Activated CD8-positive, alpha-beta T cell treated with anti-CD3 and anti-CD28 coated beads for 36 hours (primary cell): Measurements from ENCODE around the gene ELP2. TPM values are rescaled to one million over a fixed set of nuclear protein-coding genes. Genes with fewer than 3 reads are reported as not detected.
"Not testable (repeated sequence)": the region's sequence is repeated elsewhere in the genome, so short reads cannot be mapped to it uniquely, and the experiment has no call there.

Experiments
- ATAC-seq: fragments of 200-7000 bp; cut with Tn5 transposase; one replicate; pipeline ENCODE4 v1.10.0; 2021; ENCODE audit warnings: mild to moderate bottlenecking, moderate library complexity
- CTCF ChIA-PET: fragments of 350-600 bp; sonication (Branson Sonifier 250); formaldehyde crosslinking; loops from one replicate; lab custom pipeline; 2021; ENCODE audit warnings: antibody characterized with exemption; lab: Charles Lee
- POLR2A ChIA-PET: fragments of 350-600 bp; sonication (Branson Sonifier 250); formaldehyde crosslinking; loops from one replicate; lab custom pipeline; 2021; ENCODE audit warnings: antibody characterized with exemption; lab: Charles Lee
- DNase-seq: peaks from one replicate; pipeline ENCODE4 v3.0.0-alpha.2; 2020
- H3K27ac Mint-ChIP-seq: one replicate; pipeline ENCODE4 v1.8.0; 2021; ENCODE audit warnings: mild to moderate bottlenecking, mixed read lengths
- H3K27me3 Mint-ChIP-seq: one replicate; pipeline ENCODE4 v1.8.0; 2021; ENCODE audit warnings: mixed read lengths
- H3K36me3 Mint-ChIP-seq: one replicate; pipeline ENCODE4 v1.8.0; 2021; ENCODE audit warnings: low read depth, mixed read lengths
- H3K4me1 Mint-ChIP-seq: one replicate; pipeline ENCODE4 v1.8.0; 2021; ENCODE audit warnings: low read depth, mixed read lengths
- H3K4me3 Mint-ChIP-seq: one replicate; pipeline ENCODE4 v1.8.0; 2021; ENCODE audit warnings: mild to moderate bottlenecking, moderate library complexity, mixed read lengths
- H3K9me3 Mint-ChIP-seq: one replicate; pipeline ENCODE4 v1.8.0; 2021; ENCODE audit warnings: mixed read lengths
- intact Hi-C: fragments of 100-400 bp; cut with micrococcal nuclease; formaldehyde crosslinking; loops from one replicate; pipeline ENCODE4 v1.10.0; 2022
- total RNA-seq, 2 experiments: library from RNA; stranded (reverse); gene quantifications; one replicate each; pipeline ENCODE4 v1.2.3, GENCODE V29; 2021
- TF ChIP-seq, protein P1 (sequence below): fragments of 200-600 bp; IDR thresholded peaks from one replicate; pipeline ENCODE4 v1.8.0; 2022; ENCODE audit warnings: antibody characterized with exemption, mild to moderate bottlenecking

ELP2 gene
- total RNA-seq, 2 experiments from 2014 or later: 98.8 to 105 TPM

DNA sequence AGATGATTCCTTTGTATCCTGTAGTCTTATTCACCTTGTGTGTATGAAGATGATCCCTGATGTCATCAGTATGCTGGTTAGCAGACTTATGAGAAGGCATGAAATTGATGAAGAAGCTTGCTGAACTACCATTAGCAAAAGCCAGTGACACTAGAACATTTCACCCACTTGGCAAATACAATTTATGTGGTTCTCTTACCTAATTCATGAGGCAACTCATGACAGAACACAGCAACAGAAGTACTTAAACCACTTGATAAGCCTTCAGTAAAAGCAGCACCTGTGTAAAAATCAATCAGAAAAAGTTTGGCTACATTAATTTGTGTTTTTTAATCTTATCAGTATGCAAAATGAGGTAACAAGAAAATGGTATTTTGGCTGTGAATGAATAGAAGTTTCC lies 17.4 kb upstream of the ELP2 start:
- Mint-ChIP-seq H3K4me3 (no peak overlapping the region), H3K4me1 (no peaks in the 10 kb centered on the region), H3K9me3 (no peaks in the 10 kb centered on the region), H3K27ac (no peak overlapping the region), H3K27me3 (no peaks in the 10 kb centered on the region), H3K36me3 (peaks cover 42% of the 10 kb centered on the region)
- TF ChIP-seq, protein P1, sequence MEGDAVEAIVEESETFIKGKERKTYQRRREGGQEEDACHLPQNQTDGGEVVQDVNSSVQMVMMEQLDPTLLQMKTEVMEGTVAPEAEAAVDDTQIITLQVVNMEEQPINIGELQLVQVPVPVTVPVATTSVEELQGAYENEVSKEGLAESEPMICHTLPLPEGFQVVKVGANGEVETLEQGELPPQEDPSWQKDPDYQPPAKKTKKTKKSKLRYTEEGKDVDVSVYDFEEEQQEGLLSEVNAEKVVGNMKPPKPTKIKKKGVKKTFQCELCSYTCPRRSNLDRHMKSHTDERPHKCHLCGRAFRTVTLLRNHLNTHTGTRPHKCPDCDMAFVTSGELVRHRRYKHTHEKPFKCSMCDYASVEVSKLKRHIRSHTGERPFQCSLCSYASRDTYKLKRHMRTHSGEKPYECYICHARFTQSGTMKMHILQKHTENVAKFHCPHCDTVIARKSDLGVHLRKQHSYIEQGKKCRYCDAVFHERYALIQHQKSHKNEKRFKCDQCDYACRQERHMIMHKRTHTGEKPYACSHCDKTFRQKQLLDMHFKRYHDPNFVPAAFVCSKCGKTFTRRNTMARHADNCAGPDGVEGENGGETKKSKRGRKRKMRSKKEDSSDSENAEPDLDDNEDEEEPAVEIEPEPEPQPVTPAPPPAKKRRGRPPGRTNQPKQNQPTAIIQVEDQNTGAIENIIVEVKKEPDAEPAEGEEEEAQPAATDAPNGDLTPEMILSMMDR: no peak
- POLR2A ChIA-PET: no interaction called here
- DNase-seq: no peak
- intact Hi-C loops: no loop called here
- CTCF ChIA-PET: interaction anchor here (1.1 kb wide), 1 partner anchor 8 kb away, joined by 3 read pairs; no protein-coding TSS in a partner anchor
- no peak for ATAC-seq

DNA sequence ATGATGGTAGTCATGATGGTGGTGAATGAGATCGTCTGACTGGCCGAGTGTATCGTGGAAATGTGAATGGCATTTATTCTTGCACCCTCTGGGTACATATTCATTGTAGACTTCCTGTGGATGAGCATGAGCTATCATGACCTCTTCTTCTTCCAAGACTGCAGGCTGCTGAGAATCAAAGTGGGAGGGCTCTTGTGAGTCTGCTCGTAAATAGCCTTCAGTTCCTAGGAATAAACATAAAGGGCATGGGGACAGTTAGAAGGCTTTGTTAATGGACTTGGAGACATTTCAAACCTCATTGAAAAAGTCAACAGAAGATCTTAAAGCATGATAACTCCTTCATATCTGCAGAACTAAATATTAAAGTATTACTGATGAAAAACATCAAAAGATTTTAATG lies 15.4 kb upstream of the ELP2 start:
- intact Hi-C loops: no loop called here
- no peak overlapping the region for H3K4me3 Mint-ChIP-seq
- H3K9me3 Mint-ChIP-seq: no peaks in the 10 kb centered on the region
- H3K4me1 Mint-ChIP-seq: no peaks in the 10 kb centered on the region
- H3K36me3 Mint-ChIP-seq: peaks cover 45% of the 10 kb centered on the region
- ATAC-seq (no peak), DNase-seq (no peak)
- H3K27me3 Mint-ChIP-seq: no peaks in the 10 kb centered on the region
- ChIA-PET CTCF (interaction anchor here (1.3 kb wide), 1 partner anchor 170 kb away, joined by 4 read pairs; no protein-coding TSS in a partner anchor), POLR2A (no interaction called here)
- TF ChIP-seq, protein P1: no peak
- no peak overlapping the region for H3K27ac Mint-ChIP-seq

DNA sequence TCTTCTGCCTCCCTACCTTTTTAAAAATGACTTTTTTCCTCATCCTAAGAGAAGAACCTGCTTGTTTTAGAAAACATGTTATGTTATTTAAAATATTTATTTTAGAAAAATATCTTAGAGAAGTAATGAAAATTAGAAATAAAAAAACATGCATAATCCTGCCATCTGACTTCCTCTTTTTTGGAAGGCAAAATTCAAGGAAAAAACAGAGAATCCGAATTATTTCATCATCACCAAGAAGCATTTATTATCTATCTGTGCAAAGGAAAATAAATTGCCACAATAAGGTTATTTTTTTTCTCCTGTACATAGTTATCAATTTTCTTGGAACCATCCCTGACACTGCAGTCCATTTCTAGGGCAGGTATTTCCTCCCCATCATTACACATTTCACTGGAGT lies 15.0 kb upstream of the ELP2 start:
- Mint-ChIP-seq H3K9me3 (no peaks in the 10 kb centered on the region), H3K4me3 (no peak overlapping the region), H3K27ac (no peak overlapping the region), H3K36me3 (peaks cover 45% of the 10 kb centered on the region), H3K4me1 (no peaks in the 10 kb centered on the region), H3K27me3 (no peaks in the 10 kb centered on the region)
- ChIA-PET POLR2A (no interaction called here), CTCF (no interaction called here)
- DNase-seq: no peak
- intact Hi-C loops: no loop called here
- TF ChIP-seq, protein P1: no peak
- ATAC-seq: no peak

- H3K9me3 Mint-ChIP-seq, H3K4me3 Mint-ChIP-seq, H3K4me1 Mint-ChIP-seq, H3K27ac Mint-ChIP-seq, DNase-seq, ATAC-seq, intact Hi-C loops, POLR2A ChIA-PET, H3K27me3 Mint-ChIP-seq: not testable (repeated sequence)
- CTCF ChIA-PET: interaction anchor here (1.5 kb wide), 1 partner anchor 12 kb away, joined by 4 read pairs; the partner anchor contains the start of gene SLC39A6
- peaks cover 41% of the 10 kb centered on the region for H3K36me3 Mint-ChIP-seq
Observed at GRCh38 chr18:36116771-36117170, 12.9 kb upstream of the ELP2 start.

GRCh38 chr18:36120297-36120696 lies 9.4 kb upstream of the ELP2 start:
- H3K9me3 Mint-ChIP-seq: no peaks in the 10 kb centered on the region

More at GRCh38 chr18:36120297-36120696, 9.4 kb upstream of the ELP2 start:
- intact Hi-C loops: loop anchor here (10.0 kb wide), 1 partner anchor 105 kb away; no protein-coding TSS in a partner anchor
- Mint-ChIP-seq H3K4me1 (peaks cover 5% of the 10 kb centered on the region), H3K27ac (no peak overlapping the region), H3K4me3 (no peak overlapping the region), H3K27me3 (no peaks in the 10 kb centered on the region), H3K36me3 (peaks cover 44% of the 10 kb centered on the region)
- TF ChIP-seq, protein P1: no peak
- CTCF ChIA-PET: interaction anchor here (1.0 to 1.9 kb wide), 4 partner anchors 9 to 363 kb away, joined by 3 to 4 read pairs (median 4); partner anchors contain the start of genes ELP2 and SLC39A6
- POLR2A ChIA-PET: no interaction called here
- ATAC-seq (no peak), DNase-seq (no peak)
